Neuron (in vitro differentiated cells): ENCODE data around the gene ADCY1.

Experiments used
- H2AFZ ChIP-seq: one replicate; pipeline ENCODE4 v1.6.1; 2013; ENCODE audit warnings: low read depth, mild to moderate bottlenecking, inconsistent platforms, low read length, moderate library complexity
- H3K27me3 ChIP-seq: one replicate; pipeline ENCODE4 v1.6.1; 2013; ENCODE audit warnings: low read length; ENCODE audit not compliant: insufficient read depth
- H3K36me3 ChIP-seq: one replicate; pipeline ENCODE4 v1.6.1; 2013; ENCODE audit warnings: low read length; ENCODE audit not compliant: insufficient read depth
- H3K4me1 ChIP-seq: one replicate; pipeline ENCODE4 v1.6.1; 2013; ENCODE audit warnings: low read length; ENCODE audit not compliant: insufficient read depth
- H3K4me3 ChIP-seq: 2 replicates; pipeline ENCODE4 v1.5.1; 2013; ENCODE audit warnings: mild to moderate bottlenecking, low read length, moderate library complexity
- H3K9me3 ChIP-seq: one replicate; pipeline ENCODE4 v1.6.1; 2013; ENCODE audit warnings: low read length

Gene ADCY1

GRCh38 chr7:45687185-45687560, 113.0 kb downstream of the ADCY1 start:
- Histone ChIP-seq H3K9me3 (no peaks in the 10 kb centered on the region), H2AFZ (no peak overlapping the region), H3K27me3 (no peaks in the 10 kb centered on the region), H3K4me1 (no peaks in the 10 kb centered on the region), H3K4me3 (no peak overlapping the region), H3K36me3 (peaks cover 3% of the 10 kb centered on the region)

DNA sequence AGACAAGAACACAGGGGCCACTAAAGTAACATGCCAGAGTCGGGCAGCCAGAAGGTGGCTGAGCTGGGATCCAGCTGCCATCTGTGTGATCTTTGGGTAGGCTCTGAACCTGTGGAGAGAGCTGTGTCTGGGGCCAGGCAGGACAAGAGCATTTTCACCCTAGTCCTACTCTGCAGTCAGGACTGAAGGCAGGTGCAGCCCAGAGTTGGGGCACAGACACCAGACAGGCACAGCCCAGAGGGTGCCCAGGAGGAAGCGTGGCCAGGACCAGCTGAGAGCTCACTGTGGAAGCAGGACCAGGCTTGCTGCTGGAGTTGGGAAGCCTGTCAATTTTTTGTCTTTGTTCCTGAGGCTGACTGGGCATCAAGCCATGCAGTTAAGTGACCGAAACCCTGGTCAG, 113.6 kb downstream of the ADCY1 start:
- Histone ChIP-seq H3K27me3 (no peaks in the 10 kb centered on the region), H2AFZ (no peak overlapping the region), H3K36me3 (peaks cover 3% of the 10 kb centered on the region), H3K4me1 (no peaks in the 10 kb centered on the region), H3K9me3 (no peaks in the 10 kb centered on the region), H3K4me3 (no peak overlapping the region)

- Histone ChIP-seq H3K36me3 (peaks cover 3% of the 10 kb centered on the region), H3K27me3 (no peaks in the 10 kb centered on the region), H3K4me1 (no peaks in the 10 kb centered on the region), H3K4me3 (no peak overlapping the region), H3K9me3 (no peaks in the 10 kb centered on the region), H2AFZ (no peak overlapping the region)
Observed at GRCh38 chr7:45688382-45688781, 114.2 kb downstream of the ADCY1 start.

DNA sequence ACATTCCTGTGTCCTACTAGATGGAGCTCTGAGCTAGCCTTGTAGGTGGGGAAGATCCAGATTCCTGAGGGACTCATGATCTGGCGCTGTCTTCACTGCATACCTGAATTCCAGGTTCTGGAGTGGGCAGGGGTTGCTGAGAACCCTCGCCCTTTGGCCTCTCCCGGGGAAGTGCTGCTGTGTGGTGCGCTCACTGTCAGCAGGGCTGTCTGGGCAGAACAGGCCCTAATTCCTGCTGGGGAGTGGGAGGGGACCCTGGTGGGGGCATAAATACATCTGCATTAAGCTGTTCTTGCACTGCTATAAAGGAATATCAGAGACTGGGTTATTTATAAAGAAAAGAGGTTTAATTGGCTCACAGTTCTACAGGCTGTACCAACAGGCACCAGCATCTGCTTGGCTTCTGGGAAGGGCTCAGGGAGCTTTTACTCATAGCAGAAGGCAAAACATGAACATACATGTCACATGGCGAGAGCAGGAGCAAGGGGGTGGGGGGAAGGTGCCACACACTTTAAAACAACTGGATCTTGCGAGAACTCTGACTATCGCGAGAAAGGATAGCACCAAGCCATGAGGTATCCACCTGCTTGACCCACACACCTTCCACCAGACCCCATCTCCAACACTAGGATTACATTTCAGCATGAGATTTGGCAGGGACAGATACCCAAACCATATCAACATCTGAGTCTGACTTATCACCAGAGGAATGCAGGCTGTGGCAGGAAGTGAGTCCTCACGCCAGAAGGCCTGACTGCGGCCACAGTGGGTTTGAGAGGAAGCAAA, 115.0 kb downstream of the ADCY1 start:
- Histone ChIP-seq H3K4me3 (no peak overlapping the region), H2AFZ (no peak overlapping the region), H3K36me3 (peaks cover 3% of the 10 kb centered on the region), H3K9me3 (no peaks in the 10 kb centered on the region), H3K27me3 (no peaks in the 10 kb centered on the region), H3K4me1 (no peaks in the 10 kb centered on the region)

DNA sequence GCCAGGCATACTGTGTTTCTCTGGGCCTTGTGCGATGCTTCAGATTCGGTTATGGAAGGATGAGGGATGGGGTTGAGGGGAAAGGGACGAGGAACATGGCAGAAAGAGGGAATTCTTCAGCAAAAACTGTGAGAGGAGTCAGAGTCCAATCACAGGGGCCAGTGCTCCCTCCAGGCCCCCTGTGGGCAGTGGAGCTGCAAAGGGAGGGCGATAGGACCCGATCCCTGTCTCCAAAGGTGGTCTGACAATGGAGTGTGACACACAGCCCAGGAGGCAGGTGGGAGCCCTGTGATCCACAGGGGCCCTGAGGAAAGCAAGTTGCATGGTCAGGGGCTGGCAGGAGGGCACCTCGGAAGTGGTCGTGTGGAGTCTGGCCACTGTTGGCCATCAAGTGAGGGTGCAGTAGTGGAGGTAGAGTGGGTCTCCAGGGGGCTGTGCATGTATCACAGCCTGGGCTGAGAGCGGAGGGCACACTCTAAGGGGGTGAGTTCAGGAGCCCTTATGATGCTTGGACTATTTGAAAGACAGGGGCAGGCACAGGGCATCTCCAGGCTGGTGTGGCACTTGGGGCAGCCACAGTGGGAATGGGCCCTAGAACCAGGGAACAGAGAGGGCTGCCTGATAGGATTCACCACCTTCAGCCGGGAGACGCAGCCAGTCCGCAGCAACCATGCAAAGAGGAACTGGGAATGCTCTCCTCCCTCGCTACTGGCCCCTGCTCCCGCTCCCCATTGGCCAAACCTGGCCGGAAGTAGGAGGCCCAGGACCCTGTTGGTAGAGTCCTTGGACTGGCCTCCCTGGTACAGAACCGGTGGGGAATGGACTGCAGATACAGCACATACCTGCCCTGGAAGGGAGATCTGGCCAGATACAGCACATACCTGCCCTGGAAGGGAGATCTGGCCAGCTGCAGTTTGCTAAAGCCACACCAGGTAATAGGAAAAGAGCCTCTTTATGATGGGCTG, 115.9 kb downstream of the ADCY1 start:
- H3K36me3 ChIP-seq = peaks cover 3% of the 10 kb centered on the region
- H3K4me1 ChIP-seq = no peaks in the 10 kb centered on the region
- no peaks in the 10 kb centered on the region for H3K9me3 ChIP-seq
- H2AFZ ChIP-seq = no peak overlapping the region
- H3K27me3 ChIP-seq = no peaks in the 10 kb centered on the region
- no peak overlapping the region for H3K4me3 ChIP-seq

- Histone ChIP-seq H3K4me3 (no peak overlapping the region), H3K4me1 (no peaks in the 10 kb centered on the region), H3K27me3 (no peaks in the 10 kb centered on the region), H3K9me3 (no peaks in the 10 kb centered on the region), H3K36me3 (peaks cover 3% of the 10 kb centered on the region), H2AFZ (no peak overlapping the region)
Observed at GRCh38 chr7:45690762-45691150, 116.6 kb downstream of the ADCY1 start.

GRCh38 chr7:45691155-45691656, 117.0 kb downstream of the ADCY1 start:
- no peaks in the 10 kb centered on the region for H3K4me1 ChIP-seq
- no peaks in the 10 kb centered on the region for H3K9me3 ChIP-seq
- no peak overlapping the region for H2AFZ ChIP-seq
- H3K4me3 ChIP-seq = no peak overlapping the region
- H3K36me3 ChIP-seq = peaks cover 3% of the 10 kb centered on the region
- no peaks in the 10 kb centered on the region for H3K27me3 ChIP-seq

GRCh38 chr7:45692031-45692430, 117.9 kb downstream of the ADCY1 start:
- Histone ChIP-seq H3K27me3 (no peaks in the 10 kb centered on the region), H2AFZ (no peak overlapping the region), H3K9me3 (no peaks in the 10 kb centered on the region), H3K4me3 (no peak overlapping the region), H3K36me3 (no peaks in the 10 kb centered on the region), H3K4me1 (no peaks in the 10 kb centered on the region)

DNA sequence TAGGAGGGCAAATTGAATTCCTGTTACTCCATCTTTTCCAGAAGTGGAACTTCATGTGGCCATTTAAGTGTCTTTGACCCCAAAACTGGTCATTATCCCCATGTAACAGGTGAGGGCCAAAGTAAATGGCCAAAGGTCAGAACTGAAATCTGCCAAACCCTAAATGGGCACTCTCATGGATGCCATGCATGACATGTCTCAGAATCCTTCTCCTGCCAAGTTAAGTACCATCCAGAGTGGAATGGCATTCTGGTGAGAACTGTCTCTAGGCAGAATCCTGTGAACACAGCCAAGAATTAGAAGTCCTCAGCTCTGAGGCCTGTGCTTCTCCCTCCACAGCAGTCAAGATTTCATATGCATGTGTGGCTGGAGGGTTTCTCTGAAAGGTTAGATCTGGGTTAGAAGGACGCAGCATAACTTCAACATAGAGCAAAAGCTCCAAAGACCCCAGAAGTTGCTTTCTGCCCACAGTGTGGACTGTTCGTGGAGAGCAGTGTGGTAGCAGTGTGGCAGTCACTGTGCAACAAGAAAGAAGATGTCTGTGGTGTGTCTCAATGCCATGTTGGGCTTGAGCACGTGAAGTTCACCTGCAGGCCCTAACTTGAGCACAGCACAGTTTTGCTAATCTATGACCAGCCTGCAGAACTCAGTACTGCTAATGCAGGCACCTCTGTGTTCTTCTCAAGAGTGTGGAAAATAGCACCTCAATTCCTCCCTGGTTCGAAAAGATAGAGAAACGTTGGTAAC, 121.3 kb downstream of the ADCY1 start:
- no peaks in the 10 kb centered on the region for H3K27me3 ChIP-seq
- H3K36me3 ChIP-seq = no peaks in the 10 kb centered on the region
- H2AFZ ChIP-seq = no peak overlapping the region
- no peaks in the 10 kb centered on the region for H3K4me1 ChIP-seq
- H3K9me3 ChIP-seq = no peaks in the 10 kb centered on the region
- H3K4me3 ChIP-seq = no peak overlapping the region

GRCh38 chr7:45696476-45696875, 122.3 kb downstream of the ADCY1 start:
- no peaks in the 10 kb centered on the region for H3K27me3 ChIP-seq
- H3K36me3 ChIP-seq = no peaks in the 10 kb centered on the region
- no peaks in the 10 kb centered on the region for H3K4me1 ChIP-seq
- no peak overlapping the region for H3K4me3 ChIP-seq
- H2AFZ ChIP-seq = no peak overlapping the region
- H3K9me3 ChIP-seq = no peaks in the 10 kb centered on the region

GRCh38 chr7:45697576-45698136, 123.5 kb downstream of the ADCY1 start:
- Histone ChIP-seq H3K36me3 (no peaks in the 10 kb centered on the region), H3K4me3 (no peak overlapping the region), H3K27me3 (no peaks in the 10 kb centered on the region), H2AFZ (no peak overlapping the region), H3K4me1 (no peaks in the 10 kb centered on the region), H3K9me3 (no peaks in the 10 kb centered on the region)

GRCh38 chr7:45698303-45699014, 124.3 kb downstream of the ADCY1 start:
- H3K27me3 ChIP-seq = no peaks in the 10 kb centered on the region
- H3K4me3 ChIP-seq = no peak overlapping the region
- no peaks in the 10 kb centered on the region for H3K4me1 ChIP-seq
- H3K36me3 ChIP-seq = no peaks in the 10 kb centered on the region
- H2AFZ ChIP-seq = no peak overlapping the region
- H3K9me3 ChIP-seq = no peaks in the 10 kb centered on the region
